Transverse colon (tissue), 4 donors: ENCODE results near the gene METTL24.

ENCODE experiments used
- CTCF ChIP-seq, 5 experiments: fragments of 200-600 bp in 3 of 5; fragments of 450-650 bp in 2 of 5; sonication (generic) in 3 of 5; IDR thresholded peaks; 1 replicate in 2 of 5; 2 replicates in 3 of 5; pipeline ENCODE4 v1.5.1; 2016 to 2017; ENCODE audit warnings: antibody characterized with exemption in 5 of 5, inconsistent platforms in 3 of 5, mild to moderate bottlenecking in 2 of 5, moderate library complexity in 1 of 5
- EP300 ChIP-seq: sonication (generic); formaldehyde crosslinking; IDR thresholded peaks from one replicate; pipeline ENCODE4 v1.6.1; 2017; ENCODE audit warnings: antibody characterized with exemption, low read depth
- POLR2A ChIP-seq: fragments of 450-650 bp; IDR thresholded peaks from one replicate; pipeline ENCODE4 v1.6.1; 2016; ENCODE audit warnings: antibody characterized with exemption, mild to moderate bottlenecking, moderate library complexity
- POLR2AphosphoS5 ChIP-seq, 3 donors: sonication (generic); formaldehyde crosslinking; IDR thresholded peaks; one replicate each; pipeline ENCODE4 v1.6.1; 2016; ENCODE audit warnings: antibody characterized with exemption in 3 of 3

- no peak for TF ChIP-seq CTCF (IDR thresholded peaks at IDR 0.05)
- TF ChIP-seq POLR2AphosphoS5 (IDR thresholded peaks at IDR 0.05) = no peak
- TF ChIP-seq POLR2A = no peak
- TF ChIP-seq EP300 = no peak
Measured at GRCh38 chr6:110366256-110366655, 8.1 kb upstream of the METTL24 start.
